Measurements from ENCODE around the gene CHGA. TPM values are rescaled to one million over a fixed set of nuclear protein-coding genes. Genes with fewer than 3 reads are reported as not detected.

Gene CHGA
- total and polyA plus RNA-seq, 2 of the 8 experiments (the other 6 are each of a cell fraction or from before 2014, with no cell fraction given): 17.5 to 28.2 TPM

GRCh38 chr14:92930737-92931602 is 8.0 kb downstream of the CHGA start:
- Histone ChIP-seq H3K23me2 (ENCODE audit: low read depth, low read length) (no peaks in the 10 kb centered on the region), H3K14ac (ENCODE audit: insufficient read length) (no peak overlapping the region), H3K18ac (ENCODE audit: extremely low read depth, low read length) (no peak overlapping the region), H3K79me2 (ENCODE audit: control insufficient read depth in 1 of 2, insufficient read depth in 2 of 2, low read length in 2 of 2) (no peaks in the 10 kb centered on the region), H4K91ac (replicated peaks; ENCODE audit: insufficient read length, low read length) (no peak overlapping the region), H4K5ac (ENCODE audit: insufficient read length, low read depth, low read length) (no peak overlapping the region), H3K9ac (replicated peaks in 1 of 4; ENCODE audit: extremely low read depth in 1 of 4, low read depth in 3 of 4, low read length in 3 of 4) (no peak overlapping the region), H3K56ac (replicated peaks; ENCODE audit: insufficient read length, low read depth, low read length) (no peak overlapping the region), H2BK120ac (replicated peaks; ENCODE audit: low read depth, low read length) (no peak overlapping the region), H2BK20ac (ENCODE audit: low read length) (no peak overlapping the region), H3K79me1 (ENCODE audit: low read depth, low read length) (no peaks in the 10 kb centered on the region), H2BK5ac (ENCODE audit: low read depth, low read length) (no peak overlapping the region), H3K27me3 (replicated peaks in 1 of 4; ENCODE audit: control insufficient read depth in 3 of 4, extremely low read depth in 1 of 4, insufficient read depth in 3 of 4, low read length in 3 of 4) (no peaks in the 10 kb centered on the region; a peak in 1 of 7 replicates), H3K4me2 (ENCODE audit: insufficient read depth in 1 of 2, low read depth in 2 of 2, low read length in 2 of 2) (no peak overlapping the region), H3K4me1 (replicated peaks in 1 of 4; ENCODE audit: control insufficient read depth in 3 of 4, insufficient read depth in 4 of 4, low read length in 3 of 4) (no peaks in the 10 kb centered on the region), H3K4ac (replicated peaks; ENCODE audit: insufficient read length, low read depth, low read length) (no peak overlapping the region), H4K8ac (ENCODE audit: extremely low read depth, insufficient read depth, low read length) (no peak overlapping the region; the same call in 1 of the 2 replicates), H3K9me3 (ENCODE audit: insufficient read depth in 2 of 2, low read depth in 1 of 2, low read length in 1 of 2) (no peaks in the 10 kb centered on the region), H2BK12ac (ENCODE audit: low read depth, low read length) (no peak overlapping the region), H4K20me1 (replicated peaks in 1 of 2; ENCODE audit: control insufficient read depth in 1 of 2, insufficient read depth in 2 of 2, low read length in 2 of 2) (peaks cover 0 to 5% of the 10 kb centered on the region in 2 experiments), H2AFZ (ENCODE audit: low read length) (no peak overlapping the region), H2AK5ac (ENCODE audit: low read depth, low read length) (no peak overlapping the region), H3K4me3 (ENCODE audit: extremely low read depth in 1 of 4, insufficient read depth in 2 of 4, low read depth in 3 of 4, low read length in 4 of 4) (no peak overlapping the region), H3K27ac (ENCODE audit: low read depth, low read length) (no peak overlapping the region), H3K23ac (ENCODE audit: insufficient read length) (no peak overlapping the region), H2BK15ac (ENCODE audit: low read length) (no peak overlapping the region), H3K36me3 (ENCODE audit: control insufficient read depth in 2 of 4, insufficient read depth in 4 of 4, low read length in 3 of 4) (no peaks in the 10 kb centered on the region)
- FAIRE-seq (no peak), DNase-seq (ENCODE audit: low read depth in 1 of 2, low spot score in 2 of 2) (no peak)
- ChIA-PET CTCF (ENCODE audit: partially characterized antibody) (interaction anchor here (0.7 to 2.6 kb wide), 10 partner anchors 11 to 725 kb away, joined by 3 to 12 read pairs (median 3); no protein-coding TSS in a partner anchor), POLR2A (ENCODE audit: partially characterized antibody) (no interaction called here)
- 87% methylated on average over 6 of the region's 8 CpGs; no CpG with 5 or more reads in 1 of the 2 experiments for WGBS, 2 experiments (ENCODE audit: extremely low coverage in 1 of 2, insufficient coverage in 1 of 2, insufficient read length in 1 of 2, insufficient replicate concordance in 2 of 2, low coverage in 1 of 2, low lambda C conversion rate in 2 of 2, missing lambda C conversion rate in 1 of 2)

All from H1 (cell line).